Stomach (tissue), 4 donors: ENCODE measurements around the gene FOXM1.

Experiments
- EP300 ChIP-seq: sonication (generic); formaldehyde crosslinking; IDR thresholded peaks from one replicate; pipeline ENCODE4 v1.6.1; 2017; ENCODE audit warnings: antibody characterized with exemption
- POLR2A ChIP-seq, 4 donors: fragments of 450-650 bp; IDR thresholded peaks; one replicate each; pipeline ENCODE4 v1.6.1; 2016; ENCODE audit warnings: antibody characterized with exemption in 4 of 4, control low read depth in 2 of 4, mild to moderate bottlenecking in 1 of 4, moderate library complexity in 1 of 4
- TF ChIP-seq, protein P1 (sequence below), 7 experiments: fragments of 450-650 bp in 4 of 7; fragments of 200-600 bp in 3 of 7; sonication (generic) in 3 of 7; IDR thresholded peaks; one replicate each; pipeline ENCODE4 v1.5.1; 2016 to 2019; ENCODE audit warnings: antibody characterized with exemption in 7 of 7, control low read depth in 2 of 7, mild to moderate bottlenecking in 1 of 7

DNA sequence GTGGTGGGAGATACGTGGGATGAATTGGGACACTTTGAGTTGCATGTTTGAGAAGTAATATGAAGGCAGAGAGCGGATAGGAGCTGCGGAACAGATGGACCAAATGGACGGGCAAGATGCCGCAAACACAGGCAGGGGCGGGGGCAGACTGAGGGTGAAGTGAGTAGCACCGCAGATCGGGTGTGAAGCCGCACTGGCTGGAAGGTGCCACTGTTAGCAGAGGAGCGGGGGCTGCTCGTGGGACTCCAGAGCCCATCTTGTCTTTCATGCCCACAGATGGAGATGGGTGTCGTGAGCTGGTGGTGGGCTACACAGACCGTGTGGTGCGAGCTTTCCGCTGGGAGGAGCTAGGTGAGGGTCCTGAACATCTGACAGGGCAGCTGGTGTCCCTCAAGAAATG is 57.2 kb downstream of the FOXM1 start:
- TF ChIP-seq, protein P1, sequence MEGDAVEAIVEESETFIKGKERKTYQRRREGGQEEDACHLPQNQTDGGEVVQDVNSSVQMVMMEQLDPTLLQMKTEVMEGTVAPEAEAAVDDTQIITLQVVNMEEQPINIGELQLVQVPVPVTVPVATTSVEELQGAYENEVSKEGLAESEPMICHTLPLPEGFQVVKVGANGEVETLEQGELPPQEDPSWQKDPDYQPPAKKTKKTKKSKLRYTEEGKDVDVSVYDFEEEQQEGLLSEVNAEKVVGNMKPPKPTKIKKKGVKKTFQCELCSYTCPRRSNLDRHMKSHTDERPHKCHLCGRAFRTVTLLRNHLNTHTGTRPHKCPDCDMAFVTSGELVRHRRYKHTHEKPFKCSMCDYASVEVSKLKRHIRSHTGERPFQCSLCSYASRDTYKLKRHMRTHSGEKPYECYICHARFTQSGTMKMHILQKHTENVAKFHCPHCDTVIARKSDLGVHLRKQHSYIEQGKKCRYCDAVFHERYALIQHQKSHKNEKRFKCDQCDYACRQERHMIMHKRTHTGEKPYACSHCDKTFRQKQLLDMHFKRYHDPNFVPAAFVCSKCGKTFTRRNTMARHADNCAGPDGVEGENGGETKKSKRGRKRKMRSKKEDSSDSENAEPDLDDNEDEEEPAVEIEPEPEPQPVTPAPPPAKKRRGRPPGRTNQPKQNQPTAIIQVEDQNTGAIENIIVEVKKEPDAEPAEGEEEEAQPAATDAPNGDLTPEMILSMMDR (IDR thresholded peaks at IDR 0.05), result no peak
- TF ChIP-seq POLR2A (IDR thresholded peaks at IDR 0.05), result no peak
- TF ChIP-seq EP300, result no peak
